Measurements from ENCODE around the gene TBC1D5.
"Not testable (repeated sequence)": the region's sequence is repeated elsewhere in the genome, so short reads cannot be mapped to it uniquely, and the experiment has no call there.

The TBC1D5 gene

GRCh38 chr3:17394541-17395155, 347.8 kb downstream of the TBC1D5 start:
- in situ Hi-C loops (cut with HindIII; ENCODE audit: low sequenced_read_pairs) = no loop called here
- DNase-seq (ENCODE audit: low read depth, low spot score) = no peak
- H3K4me3 ChIP-seq (ENCODE audit: low read depth, low read length) = no peak overlapping the region
- no peak for TF ChIP-seq CTCF (IDR thresholded peaks at IDR 0.05; ENCODE audit: low read depth, low read length)

GRCh38 chr3:17392516-17392915, 349.9 kb downstream of the TBC1D5 start:
- H3K4me3 ChIP-seq (ENCODE audit: low read depth, low read length); DNase-seq (ENCODE audit: low read depth, low spot score); in situ Hi-C loops (cut with HindIII; ENCODE audit: low sequenced_read_pairs): not testable (repeated sequence)

GRCh38 chr3:17390785-17391184, 351.6 kb downstream of the TBC1D5 start:
- no peak for DNase-seq (ENCODE audit: low read depth, low spot score)
- in situ Hi-C loops (cut with HindIII; ENCODE audit: low sequenced_read_pairs) = no loop called here
- TF ChIP-seq CTCF (IDR thresholded peaks at IDR 0.05; ENCODE audit: low read depth, low read length) = no peak
- H3K4me3 ChIP-seq (ENCODE audit: low read depth, low read length) = no peak overlapping the region

GRCh38 chr3:17387108-17387507, 355.3 kb downstream of the TBC1D5 start:
- H3K4me3 ChIP-seq (ENCODE audit: low read depth, low read length) = no peak overlapping the region
- no peak for TF ChIP-seq CTCF (IDR thresholded peaks at IDR 0.05; ENCODE audit: low read depth, low read length)
- no peak for DNase-seq (ENCODE audit: low read depth, low spot score)
- in situ Hi-C loops (cut with HindIII; ENCODE audit: low sequenced_read_pairs) = no loop called here

GRCh38 chr3:17386432-17386831, 356.0 kb downstream of the TBC1D5 start:
- DNase-seq (ENCODE audit: low read depth, low spot score) = no peak
- in situ Hi-C loops (cut with HindIII; ENCODE audit: low sequenced_read_pairs) = no loop called here
- no peak for TF ChIP-seq CTCF (IDR thresholded peaks at IDR 0.05; ENCODE audit: low read depth, low read length)

GRCh38 chr3:17384567-17385296, 357.7 kb downstream of the TBC1D5 start:
- in situ Hi-C loops (cut with HindIII; ENCODE audit: low sequenced_read_pairs) = no loop called here
- no peak for DNase-seq (ENCODE audit: low read depth, low spot score)

More at GRCh38 chr3:17386432-17386831, 356.0 kb downstream of the TBC1D5 start:
- no peak overlapping the region for H3K4me3 ChIP-seq (ENCODE audit: low read depth, low read length)

More at GRCh38 chr3:17384567-17385296, 357.7 kb downstream of the TBC1D5 start:
- TF ChIP-seq CTCF (IDR thresholded peaks at IDR 0.05; ENCODE audit: low read depth, low read length) = no peak
- H3K4me3 ChIP-seq (ENCODE audit: low read depth, low read length) = no peak overlapping the region
